ENCODE measurements around the gene DTNB.
A peak's percentile ranks its signal among the peaks of the same experiment; 100 is the strongest.

Gene DTNB

DNA sequence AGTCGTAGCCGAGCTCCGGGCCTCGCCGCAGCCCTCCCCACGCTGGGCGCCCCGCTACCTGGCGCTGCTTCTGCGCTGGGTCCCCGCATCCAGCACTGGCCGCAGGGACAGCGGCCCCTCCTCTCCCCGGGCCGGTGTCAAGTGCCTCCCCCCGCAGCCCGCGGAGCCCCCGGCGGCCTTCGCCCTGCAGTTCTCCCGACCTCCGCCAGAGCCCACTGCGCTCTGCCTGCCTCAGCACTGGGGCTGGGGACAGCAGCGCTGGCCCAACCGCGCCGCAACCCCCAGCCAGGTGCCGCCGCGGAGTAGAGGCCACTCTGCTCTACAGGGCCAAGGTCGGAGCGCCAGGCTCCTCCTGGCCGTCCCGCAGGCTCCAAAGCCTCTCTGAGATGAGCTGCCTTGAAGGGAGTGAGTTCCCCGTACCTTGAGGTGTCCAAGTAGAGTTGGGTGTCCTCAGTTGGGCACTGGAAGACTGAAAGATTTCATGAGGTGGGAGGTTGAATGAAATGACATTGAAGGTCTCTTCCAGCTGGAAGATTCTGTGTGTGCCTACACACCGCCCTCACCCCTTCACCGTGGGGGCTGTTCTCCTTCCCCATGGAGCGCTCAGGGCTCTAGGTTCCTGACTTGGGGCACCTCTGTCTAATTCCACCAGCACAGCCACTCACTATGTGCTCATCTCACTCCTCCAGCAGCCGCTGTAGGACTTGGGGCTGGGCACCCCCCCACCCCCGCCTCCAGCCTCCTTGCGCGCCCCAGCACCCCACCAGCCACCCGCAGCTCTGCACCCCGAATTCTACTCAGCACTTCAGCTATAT lies 330.8 kb downstream of the DTNB start:
- peak; percentile 80 for DNase-seq (ENCODE audit: low spot score)

DNA sequence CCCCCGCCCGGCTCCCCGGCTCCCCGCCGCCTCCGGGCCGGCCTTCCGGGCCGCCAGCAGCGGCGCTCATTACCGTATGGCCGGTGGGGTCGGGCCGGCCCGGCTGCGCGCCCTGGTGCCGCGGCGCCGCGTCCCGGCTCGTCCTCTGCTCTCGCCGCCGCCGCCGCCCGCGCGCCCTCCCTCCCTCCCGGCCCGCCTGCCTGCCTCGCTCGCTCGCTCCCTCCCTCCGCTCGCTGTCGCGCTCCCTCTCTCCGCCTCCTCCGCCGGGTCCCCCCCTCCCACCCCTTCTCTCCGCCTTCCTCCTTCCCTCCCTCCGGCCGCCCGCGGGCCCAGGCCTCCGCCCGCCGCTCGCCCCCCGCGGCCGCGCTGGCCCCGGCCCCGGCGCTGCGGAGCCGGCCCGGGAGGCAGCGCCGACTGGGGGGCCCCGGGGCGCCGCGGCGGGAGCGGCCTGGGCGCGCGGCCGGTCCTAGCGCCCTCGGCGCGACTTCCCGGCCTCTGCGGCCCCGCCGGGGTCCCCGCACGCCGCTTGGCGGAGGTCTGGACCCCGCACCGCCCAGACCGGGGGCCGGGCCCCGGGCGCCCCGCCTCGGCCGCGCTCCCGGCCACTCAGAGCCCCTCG lies 331.5 kb downstream of the DTNB start, which contains the start of gene DNMT3A:
DNMT3A (minus strand) TSS at position 173 of the 619 bp plus-strand sequence. CDS start 27,941 bp downstream, outside the sequence.
- DNase-seq (ENCODE audit: low spot score), result peak; percentile 87

DNA sequence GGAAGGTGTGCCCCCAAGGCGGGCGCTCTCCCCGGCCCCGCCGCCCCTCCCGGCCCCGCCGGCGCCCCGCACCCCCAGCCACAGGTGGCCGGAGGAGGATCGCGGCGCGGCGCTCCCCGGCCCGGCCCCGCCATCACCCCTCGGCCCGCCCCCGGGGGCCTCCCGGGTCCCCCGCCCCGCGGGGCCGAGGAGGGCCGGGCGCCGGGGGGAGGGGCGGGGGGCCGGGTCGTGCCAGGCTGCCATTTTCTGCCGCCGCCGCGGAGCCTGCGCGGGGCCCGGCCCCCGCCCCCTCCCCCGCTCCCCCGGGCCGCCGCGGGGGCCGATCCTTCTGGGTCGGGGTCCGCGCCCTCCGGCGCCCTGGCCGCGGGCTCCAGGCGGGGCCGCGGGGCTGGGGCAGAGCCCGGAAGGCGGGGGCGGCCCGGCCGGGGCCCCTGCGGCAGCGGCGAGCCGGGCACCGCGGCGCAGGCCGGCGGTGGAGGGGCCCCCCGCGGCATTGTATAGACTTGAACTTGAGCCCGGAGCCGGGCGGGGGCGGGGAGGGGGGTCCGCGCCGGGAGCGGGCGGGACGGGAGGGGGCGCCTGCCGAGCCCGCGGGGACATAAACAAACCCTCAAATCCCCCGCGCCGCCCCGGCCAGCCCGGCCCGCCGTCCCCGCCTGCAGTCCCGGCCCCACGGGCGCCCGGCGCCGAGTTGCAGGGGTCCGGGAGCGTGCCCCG lies 332.2 kb downstream of the DTNB start:
- DNase-seq (ENCODE audit: low spot score), result no peak

DNA sequence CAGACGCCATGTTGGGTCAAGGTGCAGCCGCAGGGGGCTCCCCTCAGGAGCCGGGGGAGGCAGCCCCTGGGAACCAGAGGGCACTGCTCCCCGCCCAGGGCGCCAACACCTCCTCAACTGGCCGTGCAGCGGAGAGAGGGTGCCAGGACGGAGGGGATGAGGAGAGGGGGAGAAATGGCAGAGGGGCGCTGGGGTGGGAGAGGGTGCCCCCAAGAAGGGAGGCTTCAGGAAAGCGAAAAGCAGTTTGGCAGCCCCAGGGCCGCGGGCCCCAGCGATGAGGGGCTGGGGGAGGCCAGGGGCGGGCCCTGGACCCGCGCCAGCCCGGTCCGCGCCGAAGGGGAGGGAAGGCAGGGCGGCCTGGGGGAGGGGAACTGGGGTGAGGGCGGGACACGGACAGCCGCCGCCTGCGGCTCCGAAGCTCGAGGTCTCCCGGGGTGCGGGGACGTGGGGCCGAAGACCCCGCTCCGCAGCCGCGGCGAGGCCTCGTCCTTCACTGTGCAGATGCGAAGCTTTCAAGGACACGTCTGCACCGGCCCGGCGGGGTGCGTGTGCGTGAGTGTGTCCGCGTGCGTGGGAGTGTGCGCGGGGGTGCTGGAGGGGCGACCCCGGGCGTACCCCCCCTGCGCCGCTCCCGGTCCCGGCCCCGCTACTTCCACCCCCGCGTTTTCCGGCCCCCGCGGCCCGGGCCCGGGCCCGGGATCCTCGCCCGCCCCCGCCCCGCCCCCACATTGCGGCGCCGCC lies 333.0 kb downstream of the DTNB start:
- DNase-seq (ENCODE audit: low spot score), result no peak

DNA sequence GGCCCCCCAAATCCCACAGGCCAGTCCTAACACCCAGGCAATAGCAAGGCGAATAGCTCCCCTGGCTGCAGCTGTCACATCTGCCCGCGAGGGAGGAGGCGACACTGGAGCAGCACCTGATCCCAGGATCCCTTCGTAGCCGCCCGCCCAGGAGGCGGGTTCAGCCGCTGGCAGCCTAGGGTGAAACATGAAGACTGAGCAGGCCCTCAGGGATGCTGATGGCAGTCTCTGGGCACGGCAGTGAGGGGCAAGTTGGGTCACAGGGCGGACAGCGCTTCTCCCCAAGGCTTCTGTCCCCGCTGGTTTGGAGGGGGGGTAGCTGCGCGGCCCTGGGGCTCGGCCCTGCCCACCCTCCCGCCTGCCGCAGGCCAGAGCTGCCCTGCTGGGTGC lies 333.6 kb downstream of the DTNB start:
- DNase-seq (ENCODE audit: low spot score), result no peak

DNA sequence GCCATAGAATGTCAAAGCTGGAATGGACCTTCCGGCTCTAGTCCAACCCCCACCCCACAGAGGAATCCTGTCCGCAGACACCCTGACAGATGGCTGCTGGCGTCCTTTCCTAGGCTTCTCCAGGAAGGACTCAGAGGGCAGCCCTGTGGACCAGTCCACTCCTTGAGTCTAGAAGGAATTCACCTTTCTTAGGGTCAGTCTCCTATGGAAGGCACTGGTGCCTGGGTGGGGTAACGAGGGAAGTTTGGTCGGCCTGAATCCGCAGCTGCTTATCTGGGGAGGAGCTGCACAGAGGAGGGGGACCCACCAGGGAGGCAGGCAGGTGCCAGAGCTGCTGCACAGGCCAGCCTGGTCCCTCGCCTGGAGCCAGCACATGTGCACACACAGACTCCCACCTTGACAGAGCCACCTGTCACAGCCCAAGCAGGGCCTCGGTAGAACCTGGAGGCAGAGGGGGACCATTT lies 334.1 kb downstream of the DTNB start:
- no peak for DNase-seq (ENCODE audit: low spot score)

DNA sequence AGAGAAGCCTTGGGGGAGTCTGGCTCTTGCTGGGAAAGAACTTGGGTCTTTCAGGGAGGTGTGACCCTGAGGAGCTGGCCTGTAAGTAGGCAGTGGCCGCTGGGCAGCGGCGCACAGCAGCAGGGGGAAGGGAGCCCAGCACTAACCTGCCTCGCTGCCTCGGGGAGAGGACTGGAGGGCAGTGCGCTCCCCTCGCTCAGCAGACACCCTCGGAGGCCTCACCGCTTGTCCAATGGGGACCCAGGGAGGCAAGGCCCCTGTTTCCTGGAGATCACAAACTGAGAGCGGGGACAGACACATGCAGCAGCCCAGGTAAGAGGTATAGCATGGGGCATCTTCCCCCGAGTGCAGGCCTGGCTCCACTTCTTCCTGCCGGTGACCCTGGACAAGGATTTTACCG lies 335.0 kb downstream of the DTNB start:
- DNase-seq (ENCODE audit: low spot score), result no peak

DNA sequence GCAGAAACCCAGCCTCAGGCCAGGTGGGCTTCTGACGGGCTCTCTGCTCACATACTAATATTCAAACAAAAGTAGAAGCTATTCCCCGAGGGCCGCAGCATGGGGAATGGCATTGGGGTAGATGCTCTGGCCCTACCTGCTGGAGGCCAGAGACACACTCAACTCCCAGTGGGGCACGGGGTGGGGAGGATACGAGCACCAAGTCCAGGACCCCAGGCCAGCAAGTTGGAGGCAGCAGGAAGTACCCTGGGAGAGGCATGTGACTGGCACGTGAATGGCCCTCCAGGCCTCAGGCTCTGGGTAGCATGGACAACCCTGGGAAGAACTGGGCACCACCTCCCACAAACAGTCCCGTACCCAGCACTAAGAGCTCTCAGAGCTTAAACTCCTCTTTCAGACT lies 335.5 kb downstream of the DTNB start:
- DNase-seq (ENCODE audit: low spot score), result no peak

DNA sequence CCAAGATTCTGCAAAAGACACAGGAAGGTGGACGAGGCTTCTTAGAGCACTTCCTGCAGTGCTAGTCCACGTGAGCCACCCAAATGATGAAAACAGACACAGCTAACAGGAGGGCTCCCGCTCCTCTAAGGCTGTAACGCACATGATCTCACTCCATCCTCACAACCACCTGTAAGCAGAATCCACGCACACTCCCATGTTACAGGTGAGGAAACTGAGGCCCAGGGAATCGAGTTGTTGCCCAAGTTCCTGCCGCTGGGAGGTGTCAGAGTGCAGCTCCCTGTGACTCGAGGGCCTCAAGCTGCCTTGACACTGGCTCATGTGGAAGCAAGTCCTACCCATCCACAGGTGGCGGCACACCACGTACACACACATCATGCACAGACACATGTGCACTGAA lies 336.1 kb downstream of the DTNB start:
- no peak for DNase-seq (ENCODE audit: low spot score)

DNA sequence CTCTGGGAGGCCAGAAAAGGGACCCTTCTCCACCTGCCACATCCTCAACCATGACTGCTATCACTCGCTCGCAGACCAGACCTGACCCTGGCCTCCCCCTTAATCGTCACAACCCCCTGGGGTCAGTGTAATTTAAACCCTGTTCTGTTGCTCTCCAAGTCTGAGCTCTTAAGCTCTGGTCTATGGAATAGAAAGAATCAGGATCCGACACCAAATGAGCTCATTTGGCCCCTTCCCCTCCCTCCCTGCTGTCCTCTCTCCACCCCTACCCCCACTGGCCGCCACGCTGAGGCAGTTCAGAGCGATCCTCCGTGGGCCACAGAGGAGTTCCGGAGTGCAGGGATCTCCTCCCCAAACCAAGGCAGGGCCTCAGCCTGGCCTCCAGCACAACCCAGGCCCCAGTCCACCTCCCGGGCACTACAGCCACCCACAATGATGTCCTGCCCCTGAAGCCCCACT lies 337.0 kb downstream of the DTNB start:
- no peak for DNase-seq (ENCODE audit: low spot score)

DNA sequence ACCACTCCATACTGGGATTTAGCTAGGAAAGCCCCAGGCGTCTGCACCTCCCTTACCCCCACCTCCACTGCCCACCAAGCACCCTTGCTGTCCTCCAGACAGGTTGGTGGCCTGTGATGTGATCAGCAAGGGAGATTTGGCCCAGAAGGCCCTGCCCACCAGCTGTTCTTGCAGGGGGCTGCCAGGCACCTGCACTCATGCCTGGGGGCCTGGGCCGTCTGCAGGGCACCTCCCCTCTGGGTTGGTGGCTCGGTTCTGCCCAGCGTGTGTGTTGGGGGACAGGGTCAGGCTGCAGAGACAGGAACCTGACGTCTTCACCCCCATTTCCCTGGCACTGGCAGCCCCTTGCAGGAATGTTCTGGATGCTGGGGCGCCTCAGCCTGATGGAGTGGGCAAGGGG lies 337.4 kb downstream of the DTNB start:
- no peak for DNase-seq (ENCODE audit: low spot score)

DNA sequence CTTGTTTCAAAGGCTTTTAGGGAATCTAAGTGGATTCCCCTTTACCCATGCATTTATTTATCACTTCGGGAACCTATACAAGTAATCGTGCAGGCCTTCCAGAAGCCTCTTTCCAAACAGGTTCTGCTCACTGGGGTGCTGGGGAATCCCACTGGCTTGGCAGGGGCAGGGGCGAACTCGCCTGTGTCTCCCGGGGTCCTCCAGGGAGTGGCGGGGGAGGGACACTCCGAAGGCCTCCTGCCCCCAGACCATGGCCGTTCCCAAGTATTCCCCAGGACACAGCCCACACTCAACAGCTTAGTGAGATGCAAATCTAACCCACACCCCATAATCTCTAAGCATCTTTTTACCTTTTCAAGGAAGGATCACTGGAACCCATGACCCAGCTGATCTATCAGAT lies 338.2 kb downstream of the DTNB start:
- no peak for DNase-seq (ENCODE audit: low spot score)

DNA sequence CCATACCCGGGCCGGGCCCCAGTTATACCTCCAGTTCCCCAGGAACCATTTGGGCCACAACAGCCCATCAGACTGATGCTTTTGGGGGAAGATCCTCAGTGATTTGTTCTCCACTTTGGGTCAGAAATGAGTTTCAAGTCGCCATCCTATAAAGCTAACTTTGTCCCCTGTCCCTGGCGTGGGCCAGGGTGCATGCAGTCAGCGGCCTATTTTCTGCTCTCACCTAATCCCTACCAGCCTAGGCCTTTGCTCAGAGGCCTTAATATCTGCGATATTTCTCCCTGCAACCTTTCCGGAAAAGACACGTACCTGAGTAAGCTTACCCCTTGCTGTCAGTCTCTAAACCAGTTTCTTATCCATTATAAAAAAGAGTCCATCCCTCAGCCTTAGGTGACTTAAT lies 338.9 kb downstream of the DTNB start:
- DNase-seq (ENCODE audit: low spot score), result no peak

DNA sequence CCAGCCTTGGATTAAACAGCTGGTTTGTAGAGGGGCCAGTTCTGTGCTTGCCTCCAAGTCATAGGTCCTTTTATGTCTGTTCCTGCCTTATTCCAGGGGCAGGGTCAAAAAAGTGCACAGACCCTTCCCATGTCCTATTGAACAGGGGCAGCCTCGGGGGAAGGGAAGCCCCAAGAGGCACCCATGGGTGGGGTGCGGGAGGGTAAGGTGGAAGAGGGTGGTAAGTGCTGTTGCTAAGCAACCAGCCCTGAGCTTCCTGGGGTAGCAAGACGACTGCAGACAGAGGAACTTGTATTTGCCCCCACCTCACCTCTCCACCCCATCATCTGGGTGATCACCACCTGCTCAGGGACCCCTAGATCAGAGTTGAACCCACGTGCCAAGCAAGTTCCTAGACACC lies 339.4 kb downstream of the DTNB start:
- no peak for DNase-seq (ENCODE audit: low spot score)

DNA sequence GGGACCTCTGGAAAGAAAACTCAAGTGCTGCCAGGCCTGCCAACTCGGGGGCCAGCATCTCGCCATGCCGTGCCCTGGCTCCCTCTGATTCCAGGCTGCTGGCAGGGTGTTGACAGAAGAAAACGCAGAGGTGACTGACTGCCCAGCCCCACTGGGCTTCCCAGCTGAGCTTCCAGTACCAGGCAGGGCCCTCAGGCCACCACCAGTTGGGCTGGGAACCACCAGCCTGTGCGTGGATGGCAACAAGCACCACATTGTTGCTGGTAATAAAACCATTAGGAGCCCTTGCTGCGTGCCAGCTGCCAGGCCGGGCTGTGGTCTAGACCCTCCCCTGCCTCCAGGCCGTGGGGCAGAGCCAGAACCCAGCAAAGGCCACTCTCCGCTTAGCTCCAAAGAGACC lies 340.8 kb downstream of the DTNB start:
- DNase-seq (ENCODE audit: low spot score), result peak; percentile 82

DNA sequence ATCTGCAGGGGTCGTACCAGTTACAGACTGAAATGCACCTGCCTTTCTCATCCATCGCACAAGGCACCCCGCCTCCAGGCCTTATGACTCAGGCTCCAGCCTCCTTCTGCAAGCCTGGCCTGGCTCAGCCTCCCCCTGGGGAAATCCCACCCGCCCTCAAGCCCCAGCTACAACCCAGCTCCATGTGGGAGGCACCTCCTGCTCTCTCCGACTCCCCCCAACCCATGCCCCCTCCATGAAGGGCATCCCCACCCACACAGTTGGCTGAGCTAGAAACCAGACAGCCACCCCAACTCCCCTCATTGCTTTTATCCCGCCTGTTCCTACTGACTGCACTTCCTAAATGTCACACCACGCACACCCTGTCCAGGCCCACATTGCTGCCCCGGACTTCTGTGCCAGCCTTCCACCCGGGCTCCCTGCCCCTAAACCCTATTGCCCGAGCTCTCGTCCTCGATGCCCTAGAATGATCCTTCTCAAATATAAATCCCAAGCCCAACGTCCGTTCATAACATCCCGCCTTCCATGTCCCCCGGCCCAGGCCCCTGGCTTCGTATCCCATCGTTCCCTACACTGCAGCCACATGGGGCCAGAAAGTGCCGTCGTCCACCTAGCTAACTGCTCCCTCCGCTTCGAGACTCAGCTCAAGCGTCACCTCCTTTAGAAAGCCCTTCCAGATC lies 341.6 kb downstream of the DTNB start:
- DNase-seq (ENCODE audit: low spot score), result no peak

DNA sequence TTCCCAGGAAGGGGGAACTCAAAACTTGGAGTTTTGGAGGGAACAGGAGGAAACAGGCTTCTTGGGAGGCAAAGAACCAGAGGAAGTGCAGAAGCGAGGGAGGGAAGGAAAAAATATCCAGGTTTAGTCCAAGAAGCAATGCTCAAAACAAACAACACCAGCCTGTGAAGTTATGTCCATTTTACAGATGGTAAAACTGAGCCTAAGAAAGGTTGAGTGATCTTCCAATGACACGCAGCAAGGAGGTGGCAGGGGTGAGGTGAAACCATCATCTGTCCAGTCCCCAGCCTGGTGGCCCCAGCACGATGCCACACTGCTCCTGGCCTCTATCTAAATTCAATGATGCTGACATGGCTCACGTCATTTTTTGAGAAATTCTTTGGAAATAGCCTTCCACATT lies 342.4 kb downstream of the DTNB start:
- DNase-seq (ENCODE audit: low spot score), result no peak

DNA sequence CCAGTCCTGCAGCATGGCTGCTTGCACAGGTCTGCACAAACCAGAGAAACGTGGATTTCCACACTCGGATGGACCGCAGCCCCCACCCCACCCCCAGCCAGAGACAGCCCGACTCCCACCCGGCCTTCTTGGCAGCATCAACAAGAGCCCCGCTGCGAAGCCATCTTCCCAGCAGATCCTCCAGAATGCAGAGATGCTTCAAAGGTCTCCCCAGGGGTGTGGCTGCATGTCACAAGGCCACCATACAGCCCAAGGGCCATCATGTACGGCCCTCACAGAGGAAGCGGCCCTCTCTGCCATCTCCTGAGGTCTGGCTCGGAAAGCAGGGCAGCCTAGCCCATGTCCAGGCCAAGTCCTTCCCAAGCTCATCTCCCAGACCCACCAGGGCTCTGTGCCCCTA lies 343.1 kb downstream of the DTNB start:
- no peak for DNase-seq (ENCODE audit: low spot score)

DNA sequence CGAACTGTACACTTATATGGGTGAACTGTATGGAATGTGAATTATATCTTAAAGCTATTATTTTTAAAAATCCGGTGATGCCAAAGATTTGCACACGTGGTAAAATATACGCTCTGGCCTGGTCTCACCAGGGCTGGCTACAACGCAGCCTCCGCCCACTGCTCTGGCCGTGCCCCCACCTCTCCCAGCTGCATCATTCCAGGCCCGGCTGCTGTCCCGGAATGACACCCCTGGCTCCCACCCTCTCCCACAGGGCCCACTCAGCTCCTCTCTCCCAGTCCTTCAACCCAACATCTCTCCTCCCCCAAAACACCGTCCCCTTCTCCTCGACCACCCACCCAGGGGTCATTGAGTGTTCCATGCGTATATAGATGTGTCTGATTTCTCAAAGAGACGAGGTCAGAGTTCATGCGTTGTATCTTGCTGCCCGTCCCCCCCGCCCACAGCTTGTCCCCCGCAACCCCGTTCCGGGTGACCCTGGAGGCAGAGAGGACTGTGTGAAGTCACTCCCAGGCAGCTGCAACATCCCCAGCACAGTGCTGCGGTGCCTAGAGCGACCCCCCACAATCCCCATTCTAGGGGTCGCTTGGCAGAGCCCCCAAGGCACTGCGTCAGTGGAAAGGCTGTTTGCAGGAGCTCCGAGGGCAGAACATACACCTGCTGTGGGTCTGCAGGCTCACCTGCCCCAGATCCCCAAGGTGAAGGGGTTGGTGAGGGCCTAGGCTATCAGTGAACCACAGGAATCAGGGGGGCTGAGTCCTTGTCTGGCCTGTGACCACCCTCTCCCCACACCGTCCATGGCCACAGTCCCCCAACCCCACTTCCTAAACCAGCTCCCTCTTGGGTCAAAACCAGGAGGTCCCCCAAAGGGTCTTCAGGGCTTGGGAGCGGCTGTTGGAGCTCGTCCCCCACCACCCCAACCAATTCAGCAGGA lies 345.0 kb downstream of the DTNB start:
- DNase-seq (ENCODE audit: low spot score), result no peak
